Upper lobe of left lung (tissue), 6 donors: ENCODE data around the gene GIMD1. TPM values are rescaled to one million over a fixed set of nuclear protein-coding genes. Genes with fewer than 3 reads are reported as not detected.

Experiments
- ATAC-seq, 2 donors: fragments of 200-7000 bp; cut with Tn5 transposase; one replicate each; pipeline ENCODE4 v1.9.1; 2022; ENCODE audit warnings: mild to moderate bottlenecking in 2 of 2, moderate library complexity in 2 of 2; ENCODE audit not compliant: low FRiP score in 2 of 2
- DNase-seq, 2 donors: peaks; one replicate each; pipeline ENCODE4 v3.0.0-alpha.2; 2019 to 2020
- H3K27ac ChIP-seq, 4 donors: fragments of 200-600 bp; sonication (generic); one replicate each; pipeline ENCODE4 v1.5.1; 2016 to 2019
- H3K27me3 ChIP-seq, 4 donors: fragments of 200-600 bp; sonication (generic); one replicate each; pipeline ENCODE4 v1.5.1; 2017 to 2019
- H3K36me3 ChIP-seq, 4 donors: fragments of 200-600 bp; sonication (generic); one replicate each; pipeline ENCODE4 v1.5.1; 2016 to 2019
- H3K4me1 ChIP-seq, 4 donors: fragments of 200-600 bp; sonication (generic); one replicate each; pipeline ENCODE4 v1.5.1; 2018 to 2019
- H3K4me3 ChIP-seq, 4 donors: fragments of 200-600 bp; sonication (generic); one replicate each; pipeline ENCODE4 v1.5.1; 2017 to 2019; ENCODE audit warnings: mild to moderate bottlenecking in 2 of 4, moderate library complexity in 1 of 4
- H3K9me3 ChIP-seq, 4 donors: fragments of 200-600 bp; sonication (generic); one replicate each; pipeline ENCODE4 v1.5.1; 2018 to 2019
- EP300 ChIP-seq, 4 donors: sonication (generic); formaldehyde crosslinking; IDR thresholded peaks; one replicate each; pipeline ENCODE4 v1.5.1; 2017; ENCODE audit warnings: antibody characterized with exemption in 4 of 4, control low read depth in 2 of 4
- POLR2A ChIP-seq, 4 donors: fragments of 450-650 bp; IDR thresholded peaks; one replicate each; pipeline ENCODE4 v1.5.1; 2016 to 2017; ENCODE audit warnings: antibody characterized with exemption in 4 of 4, mild to moderate bottlenecking in 2 of 4
- POLR2AphosphoS5 ChIP-seq, 2 donors: sonication (generic); formaldehyde crosslinking; IDR thresholded peaks; one replicate each; pipeline ENCODE4 v1.5.1; 2017; ENCODE audit warnings: antibody characterized with exemption in 2 of 2
- WGBS, 2 donors: methylation state at CpG; one replicate each; pipeline ENCODE4 v1.1.5; 2017 to 2018; 5-methylcytosine and 5-hydroxymethylcytosine counted together
- total RNA-seq, 6 donors: library from RNA; depleted of rRNA in 4 of 6; stranded (reverse); fragments of >200 nt in 4 of 6; gene quantifications; one replicate each; pipeline versions ENCODE4 v1.1.0 to v1.2.1, GENCODE V29; 2016 to 2021
- TF ChIP-seq, protein P1 (sequence below), 6 experiments: fragments of 450-650 bp in 4 of 6; fragments of 200-600 bp in 2 of 6; sonication (generic) in 2 of 6; IDR thresholded peaks; one replicate each; pipeline ENCODE4 v1.5.1; 2016 to 2019; ENCODE audit warnings: antibody characterized with exemption in 6 of 6
- donor health status: DM: no; HTN: no; CAD: no; lungs with moderate emphysema.
- donor health status: DM: no; HTN: yes; CAD: no; lungs with severe emphysema.

The GIMD1 gene
- total RNA-seq, 6 donors from 2014 or later: not detected

DNA sequence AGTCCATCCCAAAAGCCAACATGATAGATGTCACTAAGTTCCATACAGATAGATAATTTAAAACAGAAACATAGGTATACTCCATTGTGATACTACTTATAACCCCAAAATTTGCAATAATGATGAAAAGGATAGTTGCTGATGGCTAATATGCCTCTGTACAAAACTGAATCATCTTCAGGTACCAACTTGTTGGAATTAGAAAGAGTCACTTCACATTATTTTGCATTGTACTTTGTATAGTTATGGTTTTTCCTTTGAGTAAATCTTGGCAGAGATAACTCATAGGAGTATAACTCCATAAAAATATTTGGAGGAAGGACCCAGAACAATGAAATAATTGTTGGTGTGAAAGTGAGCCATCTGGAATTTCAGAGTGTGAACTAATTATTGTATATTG is 17.6 kb downstream of the GIMD1 start:
- ATAC-seq: no peak
- H3K9me3 ChIP-seq: no peaks in the 10 kb centered on the region
- no peaks in the 10 kb centered on the region for H3K4me1 ChIP-seq
- no peak for DNase-seq
- H3K27me3 ChIP-seq: no peaks in the 10 kb centered on the region
- TF ChIP-seq EP300 (IDR thresholded peaks at IDR 0.05) (no peak), POLR2AphosphoS5 (IDR thresholded peaks at IDR 0.05) (no peak), POLR2A (IDR thresholded peaks at IDR 0.05) (no peak)
- TF ChIP-seq, protein P1, sequence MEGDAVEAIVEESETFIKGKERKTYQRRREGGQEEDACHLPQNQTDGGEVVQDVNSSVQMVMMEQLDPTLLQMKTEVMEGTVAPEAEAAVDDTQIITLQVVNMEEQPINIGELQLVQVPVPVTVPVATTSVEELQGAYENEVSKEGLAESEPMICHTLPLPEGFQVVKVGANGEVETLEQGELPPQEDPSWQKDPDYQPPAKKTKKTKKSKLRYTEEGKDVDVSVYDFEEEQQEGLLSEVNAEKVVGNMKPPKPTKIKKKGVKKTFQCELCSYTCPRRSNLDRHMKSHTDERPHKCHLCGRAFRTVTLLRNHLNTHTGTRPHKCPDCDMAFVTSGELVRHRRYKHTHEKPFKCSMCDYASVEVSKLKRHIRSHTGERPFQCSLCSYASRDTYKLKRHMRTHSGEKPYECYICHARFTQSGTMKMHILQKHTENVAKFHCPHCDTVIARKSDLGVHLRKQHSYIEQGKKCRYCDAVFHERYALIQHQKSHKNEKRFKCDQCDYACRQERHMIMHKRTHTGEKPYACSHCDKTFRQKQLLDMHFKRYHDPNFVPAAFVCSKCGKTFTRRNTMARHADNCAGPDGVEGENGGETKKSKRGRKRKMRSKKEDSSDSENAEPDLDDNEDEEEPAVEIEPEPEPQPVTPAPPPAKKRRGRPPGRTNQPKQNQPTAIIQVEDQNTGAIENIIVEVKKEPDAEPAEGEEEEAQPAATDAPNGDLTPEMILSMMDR (IDR thresholded peaks at IDR 0.05): no peak
- H3K4me3 ChIP-seq: no peak overlapping the region
- no peak overlapping the region for H3K27ac ChIP-seq
- peaks cover 0 to 51% (median 7%) of the 10 kb centered on the region in 4 donors for H3K36me3 ChIP-seq

DNA sequence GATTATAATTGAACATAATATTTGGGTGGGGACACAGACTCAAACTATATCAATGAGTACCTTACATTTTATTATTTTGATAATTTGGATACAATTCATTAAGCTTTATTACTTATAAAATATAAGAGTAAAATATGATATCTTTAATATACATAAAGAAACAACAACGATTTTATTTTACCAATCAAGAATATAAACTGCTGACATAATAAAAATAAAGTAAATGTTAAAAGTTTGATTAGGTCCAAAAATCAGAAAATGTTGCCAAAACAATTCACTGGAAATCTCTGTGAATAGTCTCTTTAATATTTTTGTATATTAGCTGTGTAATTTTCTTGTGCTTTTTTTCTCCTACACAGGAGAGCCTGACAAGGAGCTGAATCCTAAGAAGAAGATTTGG is 21.4 kb downstream of the GIMD1 start:
- Histone ChIP-seq H3K27me3 (no peaks in the 10 kb centered on the region), H3K9me3 (no peaks in the 10 kb centered on the region), H3K4me1 (no peaks in the 10 kb centered on the region), H3K27ac (no peak overlapping the region), H3K36me3 (peaks cover 0 to 47% (median 7%) of the 10 kb centered on the region in 4 donors), H3K4me3 (no peak overlapping the region)
- WGBS, 2 donors: 91 to 97% methylated on average over 1 of the region's 1 CpG
- no peak for DNase-seq
- TF ChIP-seq POLR2A (IDR thresholded peaks at IDR 0.05) (no peak), EP300 (IDR thresholded peaks at IDR 0.05) (no peak), POLR2AphosphoS5 (IDR thresholded peaks at IDR 0.05) (no peak)
- TF ChIP-seq, protein P1 (IDR thresholded peaks at IDR 0.05): no peak
- ATAC-seq: no peak

DNA sequence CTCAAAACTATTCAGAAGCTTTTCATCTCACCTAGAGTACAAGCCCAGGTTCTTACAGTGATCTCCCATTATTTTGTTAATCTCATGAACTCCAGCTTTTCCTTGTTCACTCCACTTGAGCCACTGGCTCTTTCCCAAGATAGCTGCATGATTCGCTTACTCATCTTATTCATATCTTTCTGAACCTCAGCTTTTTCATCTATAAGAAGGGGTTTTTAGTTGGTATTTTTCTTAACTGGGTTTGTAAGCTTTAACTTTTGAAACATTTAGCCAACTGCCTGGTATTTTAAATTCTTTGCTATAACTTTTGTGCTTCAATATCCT is 24.0 kb downstream of the GIMD1 start:
- Histone ChIP-seq H3K4me3 (no peak overlapping the region), H3K27ac (no peak overlapping the region), H3K36me3 (peaks cover 0 to 41% (median 5%) of the 10 kb centered on the region in 4 donors), H3K4me1 (no peaks in the 10 kb centered on the region), H3K27me3 (no peaks in the 10 kb centered on the region), H3K9me3 (no peaks in the 10 kb centered on the region)
- no peak for ATAC-seq
- no peak for TF ChIP-seq POLR2AphosphoS5 (IDR thresholded peaks at IDR 0.05)
- no peak for TF ChIP-seq POLR2A (IDR thresholded peaks at IDR 0.05)
- TF ChIP-seq, protein P1 (IDR thresholded peaks at IDR 0.05): no peak
- no peak for TF ChIP-seq EP300 (IDR thresholded peaks at IDR 0.05)
- no peak for DNase-seq
- WGBS, 2 donors: 65% methylated on average over 1 of the region's 1 CpG

DNA sequence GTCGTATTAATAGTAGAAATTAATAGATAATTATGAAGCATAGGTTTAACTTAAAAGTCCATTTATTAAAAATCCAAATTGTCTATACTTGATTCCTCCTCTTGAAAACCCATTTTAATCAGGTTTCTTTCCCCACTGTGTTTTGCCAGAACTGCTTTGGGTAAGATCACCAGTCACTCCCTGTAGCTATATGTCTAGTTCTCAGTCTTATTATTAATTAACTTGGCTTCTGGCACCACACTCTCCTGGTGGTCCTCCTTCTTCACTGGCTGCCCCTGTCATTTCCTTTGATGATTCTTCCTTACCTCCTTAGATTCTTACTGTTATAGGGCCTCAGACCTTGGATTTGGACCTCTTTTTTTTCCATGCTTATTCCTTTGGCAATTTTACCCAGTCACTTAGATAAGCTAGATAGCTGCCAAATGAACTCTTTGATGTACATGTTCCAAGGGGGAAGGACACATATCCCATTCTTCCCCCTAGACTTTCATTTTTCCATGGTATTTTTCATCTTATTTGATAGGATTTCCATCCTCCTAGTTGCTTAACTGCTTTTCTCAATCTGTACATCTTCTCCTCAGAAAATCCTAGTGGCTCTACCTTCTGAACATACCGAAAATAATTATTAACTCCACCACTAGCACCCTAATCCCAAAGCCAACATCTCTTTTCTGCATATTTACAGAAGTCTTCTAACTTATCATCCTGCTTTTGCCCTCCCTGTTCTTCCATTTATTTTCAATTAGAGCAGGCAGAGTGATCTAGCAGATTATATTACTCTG is 24.5 kb downstream of the GIMD1 start:
- TF ChIP-seq, protein P1 (IDR thresholded peaks at IDR 0.05): no peak
- TF ChIP-seq EP300 (IDR thresholded peaks at IDR 0.05) (no peak), POLR2AphosphoS5 (IDR thresholded peaks at IDR 0.05) (no peak), POLR2A (IDR thresholded peaks at IDR 0.05) (no peak)

GRCh38 chr4:106340774-106341173 is 27.8 kb downstream of the GIMD1 start:
- 82 to 92% methylated on average over 1 of the region's 1 CpG for WGBS, 2 donors
- Histone ChIP-seq H3K27me3 (no peaks in the 10 kb centered on the region), H3K9me3 (no peaks in the 10 kb centered on the region), H3K27ac (no peak overlapping the region), H3K4me1 (no peaks in the 10 kb centered on the region), H3K36me3 (peaks cover 4 to 44% (median 30%) of the 10 kb centered on the region in 4 donors), H3K4me3 (no peak overlapping the region)
- DNase-seq (no peak), ATAC-seq (no peak)
- TF ChIP-seq EP300 (IDR thresholded peaks at IDR 0.05): no peak
- TF ChIP-seq POLR2AphosphoS5 (IDR thresholded peaks at IDR 0.05): no peak
- TF ChIP-seq, protein P1 (IDR thresholded peaks at IDR 0.05): no peak
- TF ChIP-seq POLR2A (IDR thresholded peaks at IDR 0.05): no peak

More for the DNA sequence above, 24.5 kb downstream of the GIMD1 start:
- 93 to 94% methylated on average over 2 of the region's 2 CpGs for WGBS, 2 donors
- H3K27me3 ChIP-seq: no peaks in the 10 kb centered on the region
- ATAC-seq: no peak
- no peak for DNase-seq
- H3K4me3 ChIP-seq: no peak overlapping the region
- no peaks in the 10 kb centered on the region for H3K4me1 ChIP-seq
- H3K9me3 ChIP-seq: no peaks in the 10 kb centered on the region
- H3K36me3 ChIP-seq: peaks cover 0 to 40% (median 7%) of the 10 kb centered on the region in 4 donors
- no peak overlapping the region for H3K27ac ChIP-seq
